Measurements from ENCODE around the gene NECTIN1.

NECTIN1 gene

DNA sequence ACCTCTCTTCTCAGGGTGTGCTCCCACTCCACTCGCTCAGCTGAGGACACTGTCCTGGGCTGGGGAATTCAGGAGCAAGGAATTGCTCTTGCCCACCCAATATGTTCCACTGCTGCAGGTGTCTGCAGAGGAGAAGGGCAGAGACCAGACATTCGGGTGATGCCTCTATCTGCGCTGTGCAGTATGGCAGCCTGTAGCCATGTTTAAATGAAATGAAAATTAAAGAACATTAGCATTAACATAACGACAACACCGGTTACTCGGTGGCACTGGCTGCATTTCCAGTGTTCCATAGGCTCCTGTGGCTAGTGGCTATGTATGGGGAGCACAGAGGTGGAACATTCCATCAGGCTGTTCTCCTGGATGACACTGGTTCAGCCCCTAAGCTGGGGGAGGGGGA, 104.4 kb downstream of the NECTIN1 start:
- no peak overlapping the region for H3K4me3 ChIP-seq (ENCODE audit: low read depth, low read length)
- TF ChIP-seq, protein P1, sequence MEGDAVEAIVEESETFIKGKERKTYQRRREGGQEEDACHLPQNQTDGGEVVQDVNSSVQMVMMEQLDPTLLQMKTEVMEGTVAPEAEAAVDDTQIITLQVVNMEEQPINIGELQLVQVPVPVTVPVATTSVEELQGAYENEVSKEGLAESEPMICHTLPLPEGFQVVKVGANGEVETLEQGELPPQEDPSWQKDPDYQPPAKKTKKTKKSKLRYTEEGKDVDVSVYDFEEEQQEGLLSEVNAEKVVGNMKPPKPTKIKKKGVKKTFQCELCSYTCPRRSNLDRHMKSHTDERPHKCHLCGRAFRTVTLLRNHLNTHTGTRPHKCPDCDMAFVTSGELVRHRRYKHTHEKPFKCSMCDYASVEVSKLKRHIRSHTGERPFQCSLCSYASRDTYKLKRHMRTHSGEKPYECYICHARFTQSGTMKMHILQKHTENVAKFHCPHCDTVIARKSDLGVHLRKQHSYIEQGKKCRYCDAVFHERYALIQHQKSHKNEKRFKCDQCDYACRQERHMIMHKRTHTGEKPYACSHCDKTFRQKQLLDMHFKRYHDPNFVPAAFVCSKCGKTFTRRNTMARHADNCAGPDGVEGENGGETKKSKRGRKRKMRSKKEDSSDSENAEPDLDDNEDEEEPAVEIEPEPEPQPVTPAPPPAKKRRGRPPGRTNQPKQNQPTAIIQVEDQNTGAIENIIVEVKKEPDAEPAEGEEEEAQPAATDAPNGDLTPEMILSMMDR (IDR thresholded peaks at IDR 0.05; ENCODE audit: low read depth, low read length) = no peak

DNA sequence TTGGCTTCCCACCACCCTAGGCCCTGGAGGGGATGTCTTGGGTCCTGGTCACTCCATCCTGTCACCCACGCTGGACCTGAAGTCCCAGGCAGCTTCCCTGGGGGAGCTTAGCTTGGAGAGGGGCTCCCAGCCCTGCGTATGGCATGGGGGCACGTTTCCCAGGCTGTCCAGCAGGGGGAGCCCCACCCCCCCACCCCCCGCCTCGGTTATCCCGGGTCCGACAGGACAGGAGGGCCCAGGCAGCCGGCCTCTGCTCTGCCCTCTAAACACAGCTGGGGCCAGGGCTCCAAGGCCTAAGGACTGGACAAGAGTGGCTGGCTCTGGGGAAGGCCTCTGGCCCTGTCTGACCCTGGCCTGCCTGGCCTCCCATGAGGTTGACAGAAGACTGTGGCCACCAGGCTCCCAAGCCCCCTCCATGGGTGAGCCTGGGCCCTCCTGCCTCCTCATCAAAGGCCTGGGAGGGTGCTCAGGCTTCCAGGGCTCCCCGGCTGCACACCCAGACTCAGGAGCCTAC, 104.8 kb downstream of the NECTIN1 start:
- TF ChIP-seq, protein P1 (IDR thresholded peaks at IDR 0.05; ENCODE audit: low read depth, low read length) = no peak
- H3K4me3 ChIP-seq (ENCODE audit: low read depth, low read length) = no peak overlapping the region

DNA sequence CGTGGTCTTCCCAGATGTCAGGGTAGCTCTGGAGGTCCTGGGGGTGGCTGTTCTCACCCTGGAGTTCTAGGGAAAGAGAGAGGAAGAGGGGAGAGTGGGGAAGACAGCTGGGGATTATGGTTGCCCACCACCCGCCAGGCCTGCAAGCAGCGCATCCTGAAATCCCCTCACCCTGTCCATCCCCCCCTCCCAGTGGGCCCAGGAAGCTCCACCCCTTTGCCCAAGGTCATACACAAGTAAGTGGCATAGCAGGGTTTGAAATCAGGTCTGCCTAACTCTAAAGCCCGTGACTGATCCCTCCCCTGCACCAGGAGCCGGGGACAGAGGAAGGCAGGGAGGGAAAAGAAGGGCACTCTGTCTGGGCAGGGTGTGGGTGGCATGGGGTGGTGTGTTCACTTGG, 105.3 kb downstream of the NECTIN1 start:
- TF ChIP-seq, protein P1 (IDR thresholded peaks at IDR 0.05; ENCODE audit: low read depth, low read length) = no peak
- no peak overlapping the region for H3K4me3 ChIP-seq (ENCODE audit: low read depth, low read length)

DNA sequence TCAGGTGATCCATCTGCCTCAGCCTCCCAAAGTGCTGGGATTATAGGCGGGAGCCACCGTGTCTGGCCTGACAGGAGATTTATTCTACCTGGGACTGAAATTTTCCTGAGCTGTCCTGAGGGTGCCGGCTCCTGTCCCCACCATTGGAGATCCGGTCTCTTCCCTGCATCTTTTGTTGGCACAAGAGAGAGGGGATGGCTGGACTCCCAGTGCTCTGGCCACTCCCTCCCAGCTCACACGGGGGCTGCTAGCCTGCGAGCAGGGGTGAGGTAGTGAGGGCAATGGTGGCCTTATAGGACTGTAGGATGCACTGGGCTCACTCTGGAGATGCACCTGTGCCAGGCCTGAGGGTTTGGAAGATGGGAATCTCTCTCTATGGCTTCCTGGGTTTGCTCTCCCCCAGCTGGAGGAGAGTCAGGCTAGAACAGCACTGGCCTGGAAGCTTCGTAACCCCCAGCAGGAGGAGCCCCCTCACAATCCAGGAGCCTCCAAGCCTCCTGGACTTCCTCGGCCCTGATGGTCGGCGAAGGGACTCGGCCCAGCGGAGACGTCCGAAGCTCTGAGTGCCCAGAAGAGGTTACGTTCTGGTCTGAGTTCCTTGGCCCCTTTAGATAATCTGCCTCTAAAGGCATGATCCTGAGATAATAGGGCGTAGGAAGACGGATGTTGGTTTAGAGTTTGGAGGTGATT, 106.4 kb downstream of the NECTIN1 start:
- TF ChIP-seq, protein P1 (IDR thresholded peaks at IDR 0.05; ENCODE audit: low read depth, low read length) = no peak
- H3K4me3 ChIP-seq (ENCODE audit: low read depth, low read length) = no peak overlapping the region

DNA sequence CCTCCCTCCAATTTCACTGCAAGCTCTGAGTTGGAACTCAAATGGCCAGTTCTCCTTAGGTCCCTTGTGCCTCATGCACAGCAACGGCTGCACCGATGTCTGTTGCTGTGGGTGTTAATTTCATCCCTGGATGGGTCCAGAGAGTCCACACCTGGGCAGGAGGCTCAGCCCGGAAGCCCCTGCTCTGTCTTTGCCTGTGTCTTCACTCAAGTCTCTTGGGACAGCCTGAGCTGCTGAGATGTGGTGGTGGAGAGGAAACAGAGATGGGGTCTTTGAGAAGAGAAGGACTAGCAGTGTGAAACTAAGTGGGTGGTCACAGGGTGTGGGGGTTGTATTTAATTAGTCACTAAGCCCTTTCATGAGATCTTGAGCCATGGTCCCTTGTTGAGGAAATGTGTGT, 109.3 kb downstream of the NECTIN1 start:
- TF ChIP-seq, protein P1 (IDR thresholded peaks at IDR 0.05; ENCODE audit: low read depth, low read length) = no peak
- no peak overlapping the region for H3K4me3 ChIP-seq (ENCODE audit: low read depth, low read length)

DNA sequence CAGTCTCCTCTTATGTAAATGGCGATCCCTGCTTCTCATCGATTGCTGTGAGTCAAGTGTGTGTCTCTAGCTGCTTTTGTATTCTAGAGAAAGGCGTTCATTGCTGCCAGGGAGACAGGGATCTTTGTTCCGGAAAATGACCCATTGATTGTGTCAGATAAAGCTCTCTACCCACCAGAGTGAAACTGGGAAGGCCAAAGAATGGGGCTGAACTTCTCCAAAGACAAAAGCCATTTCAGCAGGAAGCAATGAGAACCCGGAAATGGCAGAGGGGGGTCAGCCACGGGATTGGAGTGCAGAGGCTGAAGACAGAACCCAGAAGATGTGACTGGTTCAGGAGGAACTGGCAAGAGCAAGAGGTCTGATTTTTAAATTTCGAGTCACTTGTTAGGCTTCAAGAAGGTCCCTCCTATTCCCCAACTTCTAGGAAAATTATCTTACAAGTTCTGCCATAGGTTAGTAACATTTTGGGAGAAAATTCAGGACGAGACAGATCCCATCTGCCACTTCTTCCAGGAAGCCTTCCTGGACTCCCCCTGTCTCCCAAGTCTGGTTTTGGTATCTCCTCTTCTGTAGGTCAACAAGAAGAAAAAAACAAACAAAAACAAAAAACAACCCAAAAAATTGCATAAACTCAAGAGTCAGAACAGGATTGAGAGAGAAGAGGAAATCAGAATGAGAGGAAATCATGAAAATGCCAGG, 110.6 kb downstream of the NECTIN1 start:
- no peak overlapping the region for H3K4me3 ChIP-seq (ENCODE audit: low read depth, low read length)
- TF ChIP-seq, protein P1 (IDR thresholded peaks at IDR 0.05; ENCODE audit: low read depth, low read length) = no peak

DNA sequence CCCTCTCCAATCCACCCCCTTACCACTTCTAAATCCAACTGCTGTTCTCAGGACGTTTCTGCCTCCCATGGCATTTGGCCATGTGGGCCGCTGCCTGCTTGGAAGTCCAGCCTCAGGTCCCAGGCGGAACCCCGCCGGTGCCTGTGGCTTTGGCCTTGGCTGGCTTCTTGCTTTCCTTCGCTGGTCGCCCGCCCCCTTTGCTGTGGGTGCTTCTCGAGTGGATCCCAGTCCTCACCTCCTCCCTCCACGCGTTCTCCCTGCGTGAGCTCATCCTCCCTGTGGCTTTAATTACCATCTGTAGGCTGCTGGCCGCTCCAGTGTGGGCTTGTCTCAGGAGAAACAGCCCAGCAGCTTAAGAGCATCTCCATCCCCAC, 111.7 kb downstream of the NECTIN1 start:
- TF ChIP-seq, protein P1 (IDR thresholded peaks at IDR 0.05; ENCODE audit: low read depth, low read length) = no peak
- H3K4me3 ChIP-seq (ENCODE audit: low read depth, low read length) = no peak overlapping the region
